MM.1S (cell line): ENCODE data around the gene CBLB.

Source experiments
- CTCF ChIP-seq: fragments of 300-600 bp; sonication (generic); IDR thresholded peaks from 2 replicates; pipeline ENCODE4 v1.5.1; 2016; ENCODE audit warnings: antibody characterized with exemption, low read length, mixed read lengths
- EZH2 ChIP-seq: fragments of 300-600 bp; sonication (generic); optimal IDR thresholded peaks from 2 replicates; pipeline ENCODE3; 2017; ENCODE audit warnings: low read depth, mild to moderate bottlenecking, antibody characterized with exemption, low read length, mixed read lengths

- TF ChIP-seq CTCF: no peak
- TF ChIP-seq EZH2: no peak
Measured at GRCh38 chr3:105807146-105807545, 61.7 kb downstream of the CBLB start.
